DOHH2 (cell line): ENCODE data around the gene MRPS18C.

Experiments used
- EZH2phosphoT487 ChIP-seq: fragments of 200-600 bp; sonication (generic); IDR thresholded peaks from 2 replicates; pipeline ENCODE4 v1.6.1; 2017; ENCODE audit warnings: borderline replicate concordance, mild to moderate bottlenecking, antibody characterized with exemption, low read length, moderate library complexity, mixed read lengths
- TF ChIP-seq, protein P1 (sequence below): fragments of 200-600 bp; sonication (generic); IDR thresholded peaks from one replicate; pipeline ENCODE4 v1.5.1; 2014; ENCODE audit warnings: antibody characterized with exemption, mild to moderate bottlenecking, low read depth, low read length; ENCODE audit not compliant: poor library complexity, severe bottlenecking

DNA sequence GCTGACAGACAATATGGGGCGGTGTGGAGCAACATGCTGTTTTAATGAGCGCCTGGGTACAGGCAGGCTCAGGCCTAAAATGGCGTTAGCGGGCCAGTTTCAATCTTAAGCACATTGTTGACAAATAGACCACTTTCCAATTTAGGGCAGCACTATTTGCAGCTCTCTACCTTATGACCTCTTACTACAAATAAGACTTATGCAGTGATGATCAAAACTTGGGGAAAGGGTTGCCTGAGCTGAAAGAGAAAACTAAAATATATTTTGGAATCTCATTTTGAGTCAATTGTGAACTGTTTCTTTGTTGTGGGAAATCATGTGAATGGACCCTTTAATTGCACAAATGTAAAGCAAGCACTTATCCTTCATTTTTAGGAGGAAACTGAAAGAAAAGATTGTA is 54.6 kb downstream of the MRPS18C start:
- TF ChIP-seq, protein P1, sequence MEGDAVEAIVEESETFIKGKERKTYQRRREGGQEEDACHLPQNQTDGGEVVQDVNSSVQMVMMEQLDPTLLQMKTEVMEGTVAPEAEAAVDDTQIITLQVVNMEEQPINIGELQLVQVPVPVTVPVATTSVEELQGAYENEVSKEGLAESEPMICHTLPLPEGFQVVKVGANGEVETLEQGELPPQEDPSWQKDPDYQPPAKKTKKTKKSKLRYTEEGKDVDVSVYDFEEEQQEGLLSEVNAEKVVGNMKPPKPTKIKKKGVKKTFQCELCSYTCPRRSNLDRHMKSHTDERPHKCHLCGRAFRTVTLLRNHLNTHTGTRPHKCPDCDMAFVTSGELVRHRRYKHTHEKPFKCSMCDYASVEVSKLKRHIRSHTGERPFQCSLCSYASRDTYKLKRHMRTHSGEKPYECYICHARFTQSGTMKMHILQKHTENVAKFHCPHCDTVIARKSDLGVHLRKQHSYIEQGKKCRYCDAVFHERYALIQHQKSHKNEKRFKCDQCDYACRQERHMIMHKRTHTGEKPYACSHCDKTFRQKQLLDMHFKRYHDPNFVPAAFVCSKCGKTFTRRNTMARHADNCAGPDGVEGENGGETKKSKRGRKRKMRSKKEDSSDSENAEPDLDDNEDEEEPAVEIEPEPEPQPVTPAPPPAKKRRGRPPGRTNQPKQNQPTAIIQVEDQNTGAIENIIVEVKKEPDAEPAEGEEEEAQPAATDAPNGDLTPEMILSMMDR = no peak
- no peak for TF ChIP-seq EZH2phosphoT487
